Esophagus mucosa (tissue), 1 donor: ENCODE measurements around the gene C1orf87. TPM values are rescaled to one million over a fixed set of nuclear protein-coding genes. Genes with fewer than 3 reads are reported as not detected.

Source experiments
- ATAC-seq: fragments of 200-7000 bp; cut with Tn5 transposase; one replicate; pipeline ENCODE4 v1.9.1; 2020
- total RNA-seq: library from RNA; stranded (reverse); gene quantifications from one replicate; pipeline ENCODE4 v1.2.4, GENCODE V29; 2023
- donor health status: DM: yes; HTN: yes; CAD: no.

The C1orf87 gene, protein sequence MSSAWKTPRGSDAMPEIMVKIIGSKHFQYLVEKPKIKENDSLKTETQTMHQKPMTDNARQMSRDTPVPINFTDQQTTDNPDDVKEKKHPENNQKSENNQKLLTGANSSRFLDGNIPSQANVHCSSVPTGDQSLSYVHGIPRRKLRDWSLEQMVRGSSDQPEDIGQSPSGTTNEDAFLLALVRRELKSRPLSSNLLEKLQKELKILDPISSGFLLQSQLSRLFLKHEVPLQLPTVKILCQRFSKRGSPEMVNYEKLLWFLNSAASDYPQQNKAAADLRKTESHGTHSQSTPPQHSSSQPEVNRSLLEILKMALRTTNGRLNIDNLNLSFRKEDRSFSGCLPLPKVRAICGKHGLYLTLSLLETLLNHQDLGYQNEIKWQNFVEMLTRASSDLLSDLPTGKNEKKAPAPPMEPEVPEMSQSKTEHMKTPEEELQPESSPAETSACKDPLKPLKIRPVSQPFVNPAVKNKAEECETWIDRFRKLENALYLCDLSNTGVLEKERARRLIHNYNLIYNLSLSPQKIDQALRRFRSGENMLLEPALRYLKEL
- total RNA-seq: not detected

- peak; percentile 39 for ATAC-seq
These were observed at the start of gene C1orf87 for GRCh38 chr1:60073605-60074278. Gene C1orf87, minus strand, starts transcription at chr1:60073770. Its CDS starts 1,127 bp downstream, at chr1:60072643.

- ATAC-seq: no peak
These were observed 44.5 kb upstream of the C1orf87 start for GRCh38 chr1:60118085-60118484.

DNA sequence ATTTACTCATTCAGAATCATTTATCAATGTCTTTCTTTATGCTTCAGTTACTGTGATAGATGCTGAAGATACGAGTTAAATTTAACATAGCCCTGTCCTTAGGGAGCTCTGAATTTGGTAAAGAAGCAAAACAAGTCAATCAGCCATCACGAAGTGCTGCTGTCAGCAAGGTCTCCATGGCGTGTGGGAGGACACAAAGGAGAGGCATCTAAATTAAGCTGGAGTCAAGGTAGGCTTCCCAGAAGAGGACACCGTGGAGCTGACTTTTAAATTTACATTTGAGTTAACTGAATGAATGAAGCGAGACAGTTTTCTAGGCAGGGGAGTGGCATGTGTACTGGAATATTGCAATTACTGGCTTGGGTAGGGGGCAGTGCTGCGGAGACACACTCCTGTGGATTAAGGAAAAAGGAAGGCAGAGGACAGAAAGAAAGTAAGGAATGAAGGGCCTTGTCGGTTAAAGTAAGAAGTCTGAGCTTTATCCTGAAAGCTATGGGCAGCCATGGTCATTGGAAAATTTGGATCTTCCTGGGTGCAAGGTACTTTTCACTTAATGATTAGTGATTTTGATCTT, 41.3 kb upstream of the C1orf87 start:
- no peak for ATAC-seq

DNA sequence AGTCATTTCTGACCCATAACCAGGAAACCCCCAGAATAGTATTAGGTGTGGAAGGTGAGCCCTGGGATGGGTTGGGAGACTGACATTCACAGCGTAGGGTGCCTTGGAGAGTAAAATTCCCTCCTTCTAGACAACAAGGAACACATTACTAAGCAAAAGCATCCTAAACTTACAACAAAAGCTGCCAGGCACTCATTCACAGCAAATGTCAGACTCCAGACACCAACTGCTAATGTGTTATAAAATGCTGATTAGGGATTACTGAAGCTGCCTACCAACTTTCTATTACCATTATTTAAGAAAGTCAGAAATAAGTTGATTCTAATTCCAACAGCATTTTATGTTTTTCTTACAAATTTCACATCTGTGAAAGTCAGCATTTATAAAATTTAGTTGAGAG, 40.0 kb upstream of the C1orf87 start:
- no peak for ATAC-seq

- ATAC-seq: no peak
These were observed 39.5 kb upstream of the C1orf87 start for GRCh38 chr1:60113028-60113427.

DNA sequence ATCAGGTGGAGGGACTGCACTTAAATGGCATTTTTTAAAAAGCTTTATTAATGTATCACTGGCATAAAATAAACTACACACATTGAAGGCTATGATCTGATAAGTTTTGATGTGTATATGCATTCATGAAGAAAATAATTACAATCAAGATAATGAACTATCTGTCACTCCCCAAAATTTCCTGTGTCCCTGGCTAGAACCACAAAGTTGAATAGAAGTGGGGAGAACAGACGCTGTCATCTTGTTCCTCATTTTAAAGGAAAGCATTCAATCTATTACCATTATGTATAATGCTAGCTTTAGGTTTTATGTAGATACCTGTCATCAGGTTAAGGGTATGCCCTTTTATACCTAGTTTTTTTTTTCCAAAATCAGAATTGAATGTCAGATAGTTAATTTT, 38.1 kb upstream of the C1orf87 start:
- ATAC-seq: no peak

- ATAC-seq: no peak
These were observed 37.5 kb upstream of the C1orf87 start for GRCh38 chr1:60111118-60111517.

DNA sequence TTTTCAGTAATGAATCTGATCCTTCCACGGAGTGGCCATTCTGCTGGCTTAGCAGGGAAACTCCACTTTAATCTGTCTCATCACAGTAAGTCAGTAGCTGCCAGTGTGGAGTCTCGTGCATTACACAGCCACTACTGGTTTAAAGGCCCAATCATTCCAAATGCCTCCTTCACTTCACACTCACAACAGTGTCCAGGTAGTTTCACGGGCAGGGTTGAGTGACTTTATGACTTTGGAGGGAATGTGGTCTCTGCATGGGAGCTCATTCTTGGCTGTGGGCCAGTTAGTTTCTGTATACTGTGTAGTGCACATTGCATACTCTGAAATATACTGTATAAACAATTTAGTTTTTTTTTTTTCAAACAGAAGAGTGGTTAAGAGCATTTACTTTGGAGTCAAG, 34.6 kb upstream of the C1orf87 start:
- ATAC-seq: no peak

DNA sequence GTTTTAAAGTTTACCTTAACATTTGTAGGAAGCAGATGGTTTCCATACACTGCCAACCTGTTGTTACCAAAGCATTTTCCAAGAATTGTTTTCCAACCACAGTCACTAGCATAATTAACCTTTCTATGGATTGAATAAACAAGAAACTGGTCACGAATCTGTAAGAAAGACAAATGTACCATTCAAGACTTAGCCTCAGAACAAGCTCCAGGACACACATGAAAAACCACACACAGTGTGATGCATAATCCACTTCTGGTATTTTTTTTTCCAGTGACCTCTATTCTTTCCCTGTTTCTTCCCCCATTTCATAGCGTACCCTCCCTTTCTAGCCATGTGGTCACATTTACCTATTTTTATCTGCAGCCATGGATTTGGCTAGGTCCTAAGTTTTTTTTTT, 29.6 kb upstream of the C1orf87 start:
- no peak for ATAC-seq

DNA sequence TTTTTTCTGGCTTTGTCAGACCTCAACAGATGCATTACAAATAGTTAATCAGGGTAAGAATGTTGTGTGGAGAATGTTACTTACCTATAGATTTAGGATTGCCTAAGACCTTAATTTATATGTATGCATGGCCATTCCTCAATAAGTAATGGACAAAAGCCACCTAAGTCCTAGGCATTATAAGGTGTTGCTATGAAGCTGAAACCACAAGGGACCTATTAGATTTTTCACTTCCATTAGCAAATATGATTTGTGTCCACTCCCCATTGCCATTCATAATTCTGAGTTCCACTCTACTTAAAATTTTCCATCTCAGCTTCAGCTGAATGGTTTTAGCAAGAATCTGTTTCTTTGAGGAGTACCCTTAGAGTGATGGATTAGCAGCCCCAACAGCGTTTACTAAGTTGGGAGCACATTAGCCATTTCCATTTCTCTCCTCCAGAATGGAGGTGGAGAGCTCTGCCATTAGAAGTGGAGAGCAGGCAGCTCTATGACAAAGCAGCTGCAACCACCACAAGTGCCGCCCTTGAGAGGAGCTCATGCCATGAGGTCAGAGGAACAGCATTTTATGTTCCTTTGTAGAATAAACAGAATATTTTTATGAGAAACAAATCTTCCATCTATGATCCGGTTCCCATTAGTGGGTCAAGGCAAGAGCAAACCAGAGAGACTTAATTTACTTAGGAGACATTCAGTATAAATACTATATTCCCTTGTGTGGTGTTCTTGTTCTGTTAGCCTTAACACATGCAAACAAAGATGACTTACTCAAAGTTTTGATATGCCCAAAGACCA, 28.9 kb upstream of the C1orf87 start:
- ATAC-seq: no peak

GRCh38 chr1:60101516-60101915, 27.9 kb upstream of the C1orf87 start:
- ATAC-seq: no peak

DNA sequence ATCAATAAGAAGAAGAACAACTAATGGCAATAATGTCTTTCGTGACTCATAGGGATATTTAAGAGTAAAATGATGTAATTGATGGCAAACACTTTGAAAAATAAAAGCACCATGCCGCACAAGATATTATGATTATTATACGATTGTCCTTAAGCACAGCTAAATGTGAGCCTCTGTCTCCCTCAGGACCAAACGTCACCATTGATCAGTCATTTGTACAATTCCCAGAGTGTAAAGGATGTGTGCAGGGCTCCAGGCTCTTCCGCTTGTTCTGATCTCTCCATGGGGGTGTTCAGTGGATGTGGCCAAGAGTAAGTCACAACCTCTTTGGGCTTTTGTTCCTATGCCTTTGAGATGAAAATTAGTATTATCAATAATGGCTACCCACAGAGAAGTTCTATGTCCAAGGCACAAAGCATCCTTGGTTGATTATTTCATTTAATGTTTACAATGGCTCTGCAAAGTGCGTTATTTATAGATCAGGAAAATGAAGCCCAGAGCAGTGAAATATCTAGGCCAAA, 17.7 kb upstream of the C1orf87 start:
- ATAC-seq: no peak

DNA sequence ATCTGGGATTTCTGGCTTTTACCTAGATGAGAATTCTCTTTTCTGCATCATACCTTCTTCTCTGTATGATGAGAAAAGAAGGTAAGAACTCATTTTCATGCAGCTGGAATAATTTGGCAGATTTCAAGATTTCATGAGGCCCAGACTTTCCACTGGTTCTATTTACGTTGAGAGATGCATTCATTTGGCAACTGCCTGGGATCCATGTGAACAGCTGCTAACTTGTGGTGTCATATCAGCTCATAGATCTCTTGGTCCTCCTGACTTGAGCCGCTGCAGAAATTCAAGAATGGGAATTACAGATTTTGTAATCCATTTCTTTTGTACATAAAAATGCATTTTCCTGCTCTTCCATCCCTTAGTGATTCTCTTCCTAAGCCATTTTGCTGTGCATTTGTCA, 17.1 kb upstream of the C1orf87 start:
- no peak for ATAC-seq

GRCh38 chr1:60088620-60089155, 15.1 kb upstream of the C1orf87 start:
- ATAC-seq: no peak

GRCh38 chr1:60087681-60088080, 14.1 kb upstream of the C1orf87 start:
- no peak for ATAC-seq

DNA sequence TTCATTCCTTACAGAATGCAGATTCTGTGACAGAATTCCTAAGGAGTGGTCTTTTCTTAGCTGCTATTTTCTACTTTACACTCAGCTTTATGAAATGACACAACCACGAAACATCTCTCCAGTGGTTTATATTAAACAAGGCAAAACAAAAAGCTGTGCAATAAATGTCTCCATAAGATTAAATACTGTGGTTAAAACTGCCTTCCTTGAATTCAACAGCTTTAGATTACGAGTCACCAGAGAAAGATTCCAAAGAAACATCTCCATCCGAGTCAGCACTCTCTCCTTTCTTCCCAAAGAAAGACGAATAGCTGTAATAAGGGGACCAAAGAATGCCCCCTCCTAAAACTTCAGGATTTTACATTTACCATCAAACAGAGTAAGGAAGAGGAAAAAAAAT, 4.6 kb upstream of the C1orf87 start:
- no peak for ATAC-seq

- no peak for ATAC-seq
These were observed 2.3 kb downstream of the C1orf87 start for GRCh38 chr1:60071296-60071695.

GRCh38 chr1:60069691-60070090, 3.9 kb downstream of the C1orf87 start:
- ATAC-seq: no peak

- ATAC-seq: no peak
These were observed 5.1 kb downstream of the C1orf87 start for GRCh38 chr1:60068393-60069045.

DNA sequence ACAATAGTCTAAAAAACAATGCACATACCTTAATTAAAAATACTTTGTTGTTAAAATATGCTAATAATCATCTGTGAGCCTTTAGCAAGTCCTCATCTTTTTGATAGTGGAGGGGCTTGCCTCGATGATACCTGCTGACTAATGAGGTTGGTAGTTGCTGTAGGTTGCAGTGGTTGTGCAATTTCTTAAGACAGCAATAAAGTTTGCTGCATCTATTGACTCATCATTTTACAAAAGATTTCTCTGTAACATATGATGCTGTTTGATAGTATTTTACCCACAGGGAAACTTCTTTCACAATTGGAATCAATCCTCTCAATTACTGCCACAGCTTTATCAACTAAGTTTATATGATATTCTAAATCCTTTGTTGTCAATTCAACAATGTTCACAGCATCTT, 7.6 kb downstream of the C1orf87 start:
- ATAC-seq: no peak

GRCh38 chr1:60065199-60065598, 8.4 kb downstream of the C1orf87 start:
- no peak for ATAC-seq

GRCh38 chr1:60063561-60063960, 10.0 kb downstream of the C1orf87 start:
- no peak for ATAC-seq
